Right ventricle myocardium inferior (tissue), 1 donor: Measurements from ENCODE around the gene DACH1. TPM values are rescaled to one million over a fixed set of nuclear protein-coding genes. Genes with fewer than 3 reads are reported as not detected.
A peak's percentile ranks its signal among the peaks of the same experiment; 100 is the strongest.
"Not testable (repeated sequence)": the region's sequence is repeated elsewhere in the genome, so short reads cannot be mapped to it uniquely, and the experiment has no call there.

Experiments used
- ATAC-seq: fragments of 200-7000 bp; cut with Tn5 transposase; one replicate; pipeline ENCODE4 v1.9.1; 2020; ENCODE audit warnings: mild to moderate bottlenecking, moderate library complexity
- DNase-seq: peaks from one replicate; pipeline ENCODE4 v3.0.0; 2021; ENCODE audit errors: missing footprints
- intact Hi-C: fragments of 100-400 bp; cut with DNase I; formaldehyde crosslinking; loops from one replicate; pipeline ENCODE4 v1.11.0; 2022
- long read RNA-seq: library from polyadenylated mRNA; unstranded; transcript quantifications from one replicate; pipeline ENCODE4 v2.0.0, GENCODE V29; 2021
- total RNA-seq: library from RNA; stranded (reverse); fragmentation: NEBNext Ultra II Directional; extraction: Animal tissue kit (Norgen Biotek cat#: 25700); gene quantifications from one replicate; pipeline ENCODE4 v1.2.1, GENCODE V29; 2021
- donor health status: DM: no; HTN: yes; CAD: no; lungs with severe emphysema.

DACH1 gene
- total RNA-seq, result 4.7 TPM
- long read RNA-seq, partial matches to known transcripts, result 0 of 1 reads
- long read RNA-seq, other reads (novel, unspliced or antisense), result 0 of 1 reads

DNA sequence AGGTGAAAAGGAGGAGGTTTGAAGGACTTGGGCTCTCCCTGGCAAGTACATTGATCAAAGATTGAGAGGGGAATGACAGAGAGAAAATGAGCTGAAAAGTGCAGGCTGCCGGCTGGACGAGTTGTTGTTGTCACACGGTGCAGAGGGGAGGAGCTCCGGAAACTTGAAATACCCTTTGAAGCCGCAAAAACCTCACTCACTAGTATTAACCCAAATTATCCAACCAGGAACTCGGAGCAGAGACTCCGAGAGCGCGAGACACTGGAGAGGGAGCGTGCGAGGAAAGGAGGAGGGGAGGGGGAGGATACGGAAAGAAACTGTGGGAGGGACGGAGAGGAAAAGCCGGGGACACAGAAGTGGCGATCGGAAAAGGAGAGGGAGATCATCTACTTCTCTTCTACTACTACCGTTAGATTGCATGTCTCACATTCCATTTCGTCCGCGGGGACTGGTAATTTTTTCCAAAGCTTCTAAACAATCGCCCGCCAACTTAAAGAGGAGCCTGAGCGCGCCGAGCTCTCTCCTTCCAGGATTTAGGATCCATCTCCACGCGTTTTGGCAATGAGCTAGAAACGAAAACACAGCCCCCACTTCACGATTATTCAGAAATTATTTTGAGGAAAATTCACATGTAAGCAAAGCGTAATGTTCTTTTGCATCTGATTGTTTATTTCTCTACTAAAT is at the start of gene DACH1:
Gene DACH1, minus strand, starts transcription at position 74 of the 684 bp plus-strand sequence.
- DNase-seq (peak; percentile 74), ATAC-seq (peak; percentile 80)
- intact Hi-C loops, result loop anchor here (2.0 to 10.0 kb wide), 4 partner anchors 152 to 402 kb away; no protein-coding TSS in a partner anchor

DNA sequence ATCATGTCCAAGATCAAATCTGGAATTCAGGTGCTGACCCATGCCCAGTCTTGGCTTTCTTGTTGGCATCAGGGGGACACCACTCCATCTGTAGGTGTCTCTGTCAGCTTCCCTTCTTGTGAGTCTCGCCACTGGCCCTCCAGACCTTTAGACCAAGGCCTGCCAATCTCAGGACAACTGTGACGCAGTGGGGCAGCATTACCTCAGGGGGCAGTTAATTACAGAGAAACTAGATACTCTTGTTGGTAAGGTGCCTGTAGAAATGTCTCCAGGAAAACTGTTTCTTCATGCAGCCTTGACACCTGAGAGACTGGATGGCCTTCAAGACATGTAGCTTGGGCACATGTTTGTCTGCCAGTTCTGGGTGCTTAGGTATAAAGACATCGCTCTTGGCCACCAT is 46.7 kb upstream of the DACH1 start:
- intact Hi-C loops, result no loop called here
- ATAC-seq (no peak), DNase-seq (no peak)

DNA sequence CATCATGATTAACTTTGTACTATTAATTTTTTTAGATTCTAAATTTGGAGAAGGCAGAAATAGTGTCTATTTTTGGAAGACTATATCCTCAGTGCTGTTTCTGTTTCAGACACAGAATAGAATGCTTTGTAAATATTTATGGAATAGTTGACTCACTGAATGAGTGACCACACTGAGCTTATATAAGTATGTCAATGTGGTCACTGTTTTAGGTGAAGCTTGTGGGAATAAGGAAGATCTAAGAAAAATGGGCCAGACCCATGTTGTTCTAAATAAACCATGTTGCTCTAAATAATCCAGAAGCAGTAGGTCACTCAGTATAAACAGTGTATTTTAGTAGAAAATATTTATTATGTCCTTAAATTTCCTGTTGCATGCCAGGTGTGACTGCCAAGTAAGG is 45.5 kb upstream of the DACH1 start:
- intact Hi-C loops, result no loop called here
- DNase-seq (no peak), ATAC-seq (no peak)

DNA sequence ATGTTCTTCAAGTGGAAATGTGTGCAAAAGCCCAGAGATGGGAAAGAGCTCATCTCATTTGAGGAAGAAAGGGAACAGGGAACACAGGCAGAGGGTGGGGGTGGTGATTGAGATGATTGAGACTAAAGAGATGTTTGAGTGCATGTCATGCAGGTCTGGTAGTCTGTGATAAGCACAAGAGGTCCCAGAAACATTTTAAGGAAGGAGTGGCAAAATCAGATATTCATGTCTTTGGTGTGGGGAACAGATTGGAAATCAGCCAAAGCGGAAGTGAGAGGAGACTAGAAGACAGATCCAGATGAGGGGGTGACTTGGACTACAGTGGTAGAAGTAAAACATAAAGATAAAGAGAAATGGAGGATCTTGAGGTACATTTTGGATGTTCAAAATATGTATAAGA is 39.4 kb upstream of the DACH1 start:
- no peak for DNase-seq
- no peak for ATAC-seq
- intact Hi-C loops, result no loop called here

DNA sequence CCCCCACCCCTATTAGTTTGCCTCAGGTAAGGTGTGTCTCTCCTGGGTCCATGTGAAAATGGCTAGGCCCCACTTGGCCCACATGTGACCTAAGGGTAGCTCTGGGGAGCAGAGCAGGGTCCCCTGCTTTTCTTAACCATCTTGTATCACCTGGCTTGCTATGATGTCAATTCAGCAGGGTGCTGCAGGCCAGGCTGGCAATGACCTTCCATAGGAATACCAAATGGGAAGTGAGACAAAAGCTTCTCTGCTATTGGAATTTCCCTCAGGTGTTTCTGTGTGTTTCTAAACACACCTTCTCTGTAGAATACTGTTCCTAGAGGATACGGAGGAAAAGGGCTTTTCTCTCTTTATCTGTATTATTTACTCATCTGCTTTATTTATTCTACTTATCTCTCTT is 35.7 kb upstream of the DACH1 start:
- intact Hi-C loops, result no loop called here
- ATAC-seq (no peak), DNase-seq (no peak)

DNA sequence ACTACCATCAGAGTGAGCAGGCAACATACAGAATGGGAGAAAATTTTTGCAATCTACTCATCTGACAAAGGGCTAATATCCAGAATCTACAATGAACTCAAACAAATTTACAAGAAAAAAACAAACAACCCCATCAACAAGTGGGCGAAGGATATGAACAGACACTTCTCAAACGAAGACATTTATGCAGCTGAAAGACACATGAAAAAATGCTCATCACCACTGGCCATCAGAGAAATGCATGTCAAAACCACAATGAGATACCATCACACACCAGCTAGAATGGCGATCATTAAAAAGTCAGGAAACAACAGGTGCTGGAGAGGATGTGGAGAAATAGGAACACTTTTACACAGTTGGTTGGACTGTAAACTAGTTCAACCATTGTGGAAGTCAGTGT is 26.5 kb upstream of the DACH1 start:
- ATAC-seq, intact Hi-C loops: not testable (repeated sequence)

DNA sequence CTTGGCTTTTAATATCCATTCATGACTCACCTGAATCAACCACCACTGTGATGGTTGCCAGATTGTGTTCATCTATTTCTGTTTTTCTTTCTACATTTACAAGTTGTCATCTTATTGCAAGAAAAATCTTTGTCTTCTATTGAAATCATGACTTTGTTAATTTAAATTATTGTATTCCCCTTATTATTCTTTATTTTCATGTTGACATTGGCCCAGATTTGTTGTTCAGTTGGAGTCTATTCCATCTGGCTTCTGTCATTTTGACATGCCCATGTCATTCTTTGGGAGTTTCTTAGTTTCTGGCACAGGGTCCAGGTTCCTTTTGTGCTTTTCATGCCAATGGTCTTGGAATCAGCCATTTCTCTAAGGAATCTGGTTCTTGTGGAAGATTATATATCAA is 19.9 kb upstream of the DACH1 start:
- no peak for DNase-seq
- intact Hi-C loops, result no loop called here
- no peak for ATAC-seq

More for the DNA sequence above, 26.5 kb upstream of the DACH1 start:
- not testable (repeated sequence) for DNase-seq

DNA sequence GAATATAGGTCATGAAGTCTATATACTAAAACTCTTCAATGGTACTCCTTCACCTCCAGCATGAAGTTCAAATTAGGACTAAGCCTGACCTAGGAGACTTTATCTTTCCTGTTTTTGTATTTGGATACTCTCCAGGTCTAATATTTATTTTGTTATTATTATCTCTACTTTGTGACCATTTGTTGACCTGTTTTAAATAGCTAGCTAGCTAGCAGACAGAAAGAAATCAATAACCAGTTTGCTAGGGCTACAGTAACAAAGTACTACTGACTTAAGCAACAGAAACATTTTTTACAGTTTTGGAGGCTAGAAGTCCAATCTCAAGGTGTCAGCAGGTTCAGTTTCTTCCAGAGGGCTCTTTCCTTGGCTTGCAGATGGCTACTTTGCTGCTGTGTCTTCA is 15.1 kb upstream of the DACH1 start:
- no peak for ATAC-seq
- DNase-seq, result no peak
- intact Hi-C loops, result no loop called here

DNA sequence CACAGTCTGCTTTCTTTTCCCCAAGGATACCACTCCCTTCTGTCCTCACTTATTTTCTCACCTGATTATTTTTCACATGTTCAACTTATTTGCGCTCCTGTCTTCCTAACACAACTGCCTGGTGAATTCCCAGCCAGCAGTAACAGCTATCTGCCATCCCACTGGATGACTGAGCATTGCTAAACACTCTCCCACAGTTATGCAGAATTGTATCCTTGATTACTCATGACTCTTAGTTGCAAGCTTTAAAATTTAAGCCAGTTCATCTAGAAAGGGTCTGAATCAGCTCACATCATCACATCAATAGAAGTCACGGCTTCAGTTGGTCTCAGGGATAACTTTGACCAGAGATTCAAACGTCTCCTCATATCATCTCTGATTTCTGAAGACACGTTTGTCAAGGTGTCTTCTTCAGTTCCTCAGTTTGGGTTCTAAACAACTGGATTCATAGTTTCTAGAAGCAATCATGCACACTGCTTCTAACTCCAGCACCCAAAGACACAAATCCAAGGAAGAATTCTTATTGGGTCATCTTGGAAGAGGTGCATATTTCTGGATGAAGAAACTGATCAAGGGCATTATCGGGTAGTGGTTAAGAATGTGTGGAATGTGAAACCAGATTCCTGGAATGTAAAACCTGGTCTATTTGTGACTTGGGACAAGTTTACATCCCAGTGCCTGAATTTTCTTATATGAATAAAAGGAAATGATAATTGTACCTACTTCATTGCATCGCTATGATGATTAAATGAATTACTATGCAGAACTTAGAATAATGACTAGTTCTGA is 13.9 kb upstream of the DACH1 start:
- intact Hi-C loops, result no loop called here
- ATAC-seq (no peak), DNase-seq (no peak)

DNA sequence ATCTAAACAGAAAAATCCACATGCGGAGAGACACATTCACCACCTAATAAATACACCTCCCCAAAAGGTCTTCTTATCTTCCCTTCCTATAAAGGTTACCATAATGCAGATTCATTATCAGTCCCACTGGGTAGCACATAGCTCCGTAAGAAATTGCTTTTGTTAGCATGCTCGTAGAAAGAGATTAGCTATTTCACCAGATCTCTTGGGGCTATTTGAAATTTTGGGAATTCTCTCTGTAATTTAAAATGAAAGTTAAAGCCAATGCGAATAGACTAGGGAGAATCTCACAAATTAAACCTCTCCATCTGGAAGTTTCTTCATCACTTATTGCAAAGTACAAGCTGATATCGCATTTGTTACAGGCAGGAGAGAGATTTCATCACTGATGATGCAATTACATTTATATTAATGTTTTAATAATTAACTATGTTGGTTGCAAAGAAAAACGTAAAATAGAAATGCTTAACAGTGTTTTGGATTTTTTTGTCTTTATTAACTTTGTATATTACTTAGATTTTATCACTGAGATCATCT is 12.9 kb upstream of the DACH1 start:
- no peak for DNase-seq
- intact Hi-C loops, result loop anchor here (5.0 kb wide), 1 partner anchor 638 kb away; no protein-coding TSS in a partner anchor
- no peak for ATAC-seq

DNA sequence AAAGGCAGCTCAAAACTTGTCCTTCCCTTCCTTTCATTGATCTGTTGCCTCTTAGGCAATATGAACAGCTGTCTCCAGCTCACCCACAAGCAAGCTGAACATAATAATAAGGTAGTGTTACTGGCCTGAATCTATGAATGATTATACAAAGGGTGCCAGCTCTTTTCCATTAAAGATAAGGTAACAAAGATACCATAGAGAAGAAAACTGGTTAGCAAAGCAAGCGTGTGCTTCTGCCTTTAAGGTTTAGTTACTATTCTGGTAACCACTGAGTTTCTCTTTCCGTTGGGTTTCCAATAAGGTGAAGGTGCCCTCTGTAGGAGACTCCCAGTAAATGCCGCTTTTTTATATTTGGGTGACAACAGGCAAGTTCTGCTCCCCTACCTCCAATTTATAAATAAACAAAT is 12.1 kb upstream of the DACH1 start:
- DNase-seq (no peak), ATAC-seq (peak; percentile 63)
- intact Hi-C loops, result loop anchor here (5.0 kb wide), 1 partner anchor 637 kb away; no protein-coding TSS in a partner anchor

DNA sequence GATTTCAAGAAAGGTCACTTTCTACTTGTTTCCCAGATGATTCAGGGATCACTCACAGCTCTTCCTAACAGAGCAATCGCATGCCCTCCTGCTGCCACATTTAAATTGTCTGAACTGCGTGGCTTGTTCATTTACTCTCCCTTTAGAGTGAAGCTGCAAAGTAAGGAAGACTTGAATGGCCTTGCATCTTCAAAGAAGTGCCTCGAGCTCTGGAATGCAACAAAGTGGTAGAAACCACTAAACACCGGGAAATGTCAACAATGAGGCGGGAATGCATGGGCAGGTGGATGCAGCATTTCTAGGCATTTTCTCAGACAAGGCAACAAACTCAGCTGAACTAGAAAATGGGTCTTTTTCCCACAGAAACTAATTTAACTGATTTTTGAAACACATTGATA is 10.3 kb upstream of the DACH1 start:
- no peak for DNase-seq
- ATAC-seq, result no peak
- intact Hi-C loops, result loop anchor here (5.0 kb wide), 1 partner anchor 635 kb away; no protein-coding TSS in a partner anchor

DNA sequence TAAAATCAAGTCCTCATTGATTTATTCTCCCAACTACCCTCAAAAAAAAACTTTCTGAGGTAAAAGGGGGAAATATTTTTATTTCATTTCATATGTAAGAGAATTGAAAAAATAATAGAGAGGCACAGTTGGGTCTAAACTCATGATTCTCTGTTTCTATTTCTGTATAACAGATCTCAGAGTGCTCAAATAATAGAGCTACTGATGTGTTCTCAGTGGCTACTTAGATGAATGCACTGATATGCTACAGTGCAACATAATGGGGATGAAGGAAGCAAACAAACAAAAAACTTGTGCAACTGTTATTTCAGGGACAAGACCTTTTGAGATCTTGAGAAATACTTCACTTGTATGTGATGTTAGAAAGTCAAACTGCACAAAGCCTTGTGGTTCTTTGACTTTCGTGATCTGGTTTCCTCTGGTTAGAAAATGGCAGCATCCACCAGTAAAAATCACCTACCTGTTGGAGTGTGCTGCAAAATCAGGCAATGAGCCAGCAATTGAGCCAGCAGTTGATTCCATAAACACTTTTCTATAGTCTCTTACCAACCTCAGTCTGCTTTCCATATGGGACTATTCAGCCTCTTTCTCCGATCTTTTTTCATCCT is 9.7 kb upstream of the DACH1 start:
- DNase-seq, result no peak
- intact Hi-C loops, result loop anchor here (5.0 kb wide), 1 partner anchor 634 kb away; no protein-coding TSS in a partner anchor
- no peak for ATAC-seq

DNA sequence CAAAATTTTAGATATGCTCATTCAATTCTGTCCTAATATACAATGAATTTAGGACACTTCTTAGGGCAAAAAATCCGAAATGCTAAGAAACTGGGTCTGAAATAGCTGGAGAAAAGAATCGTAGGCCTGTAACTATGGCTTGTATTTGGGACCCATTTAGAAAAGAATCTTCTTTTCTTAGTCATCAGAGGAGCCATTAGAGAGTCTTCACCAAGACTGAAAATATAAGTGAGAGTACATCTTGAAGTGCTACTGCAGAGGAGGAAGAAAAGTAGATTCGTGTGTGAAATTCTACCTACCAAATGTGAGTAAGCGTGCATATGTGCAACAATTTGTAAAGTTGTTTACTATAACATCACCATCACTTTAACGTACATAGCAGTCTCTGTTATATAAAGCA is 8.8 kb upstream of the DACH1 start:
- ATAC-seq (no peak), DNase-seq (no peak)
- intact Hi-C loops, result loop anchor here (5.0 kb wide), 1 partner anchor 634 kb away; no protein-coding TSS in a partner anchor

DNA sequence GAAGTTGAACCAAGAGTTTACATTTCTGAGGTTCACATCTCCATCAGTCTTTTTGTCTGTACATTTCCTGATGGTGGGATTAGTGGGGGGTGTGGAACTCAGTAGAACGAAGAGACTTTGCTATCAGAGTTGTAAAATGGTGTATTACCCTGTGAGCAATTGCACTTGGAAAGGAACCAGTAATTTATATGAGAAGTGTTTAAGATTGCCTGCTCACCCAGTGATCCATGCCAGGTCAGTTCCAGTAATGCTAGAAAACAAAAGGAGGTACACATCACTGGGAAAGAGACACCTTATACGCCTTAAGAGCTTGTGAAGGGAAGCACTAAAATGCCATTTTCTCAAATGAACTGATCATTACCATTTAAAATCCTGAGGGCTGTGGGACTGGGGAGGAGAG is 7.5 kb upstream of the DACH1 start:
- ATAC-seq (no peak), DNase-seq (no peak)
- intact Hi-C loops, result no loop called here

DNA sequence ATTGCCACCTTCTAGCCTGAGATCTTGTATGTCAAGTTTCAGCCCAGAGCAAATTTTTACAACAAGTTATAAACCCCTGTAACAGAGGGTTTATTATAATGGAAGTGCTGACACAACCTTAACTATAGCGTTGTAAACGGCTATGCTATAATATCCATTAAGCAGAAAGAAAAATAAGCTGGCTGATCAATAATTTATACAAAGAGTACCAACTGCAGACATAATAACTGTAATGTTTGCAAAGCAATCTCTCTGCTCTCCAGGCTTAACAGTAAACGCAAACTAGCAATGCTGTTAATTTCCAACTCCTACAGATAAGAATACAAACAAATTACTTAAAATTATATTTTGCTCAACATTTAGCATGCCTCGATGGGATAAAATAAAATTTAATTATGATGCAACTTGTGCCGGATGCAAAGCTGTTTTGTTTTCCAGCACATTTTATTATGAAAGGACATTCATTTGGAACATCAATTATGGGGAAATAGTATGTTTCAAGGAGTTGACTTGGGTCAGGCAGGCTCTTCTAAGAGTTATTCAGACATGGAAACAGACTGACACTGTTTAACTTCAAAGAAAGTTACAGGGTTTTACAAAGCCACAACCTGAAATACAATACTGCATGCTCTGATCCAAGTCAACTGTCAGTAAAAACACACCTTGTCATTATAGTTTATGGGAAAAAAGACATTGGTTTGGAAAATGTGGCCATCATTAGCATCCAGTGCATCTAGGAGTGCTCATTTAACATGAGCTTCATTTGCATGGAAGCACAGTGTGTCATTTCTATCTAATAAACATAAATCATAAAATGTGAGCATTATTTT is 6.6 kb upstream of the DACH1 start:
- DNase-seq (no peak), ATAC-seq (no peak)
- intact Hi-C loops, result no loop called here

DNA sequence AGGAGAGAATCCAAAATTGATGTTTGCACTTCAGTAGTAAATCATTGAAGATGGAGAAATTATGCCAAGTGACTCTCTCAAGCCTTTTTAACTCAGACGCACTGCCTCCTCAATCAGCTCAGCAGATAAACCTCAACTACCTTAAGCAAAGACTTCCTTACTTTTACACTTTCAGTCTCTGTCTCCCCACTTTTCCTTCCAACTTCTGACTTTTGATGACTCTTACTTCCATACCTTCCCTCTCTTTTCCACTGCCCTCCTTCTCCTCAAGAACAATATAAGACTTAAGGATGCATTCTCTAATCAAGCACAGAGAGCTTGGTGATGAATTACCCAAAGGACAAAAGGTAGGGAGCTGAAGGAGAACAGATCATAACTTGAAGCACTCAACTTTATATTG is 4.8 kb upstream of the DACH1 start:
- DNase-seq, result no peak
- ATAC-seq, result no peak
- intact Hi-C loops, result no loop called here

DNA sequence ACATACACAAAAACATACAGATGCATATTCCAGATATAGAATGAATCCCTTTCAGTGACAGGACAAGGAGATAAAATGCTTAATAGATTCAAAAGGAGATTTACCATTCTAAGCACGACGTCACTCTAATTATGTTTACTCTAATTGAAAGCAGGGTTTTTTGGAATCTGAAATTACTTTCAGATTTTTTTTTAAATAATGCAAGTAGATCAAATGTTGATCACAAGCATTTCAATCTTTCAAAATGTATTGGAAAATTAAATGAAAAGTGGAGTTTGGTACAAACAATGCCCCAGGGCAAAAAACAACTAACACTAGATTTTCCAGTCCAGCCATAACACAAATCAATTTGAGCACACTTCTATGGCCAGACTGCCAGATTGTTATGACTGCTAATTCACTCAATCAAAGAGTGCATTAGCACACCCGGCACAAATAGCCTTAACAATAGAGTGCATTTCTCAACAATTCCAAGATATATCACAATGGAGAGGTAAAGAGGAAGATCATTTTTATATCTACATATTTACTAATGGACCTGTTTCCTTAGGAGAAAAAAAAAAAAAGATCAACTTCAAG is 4.3 kb upstream of the DACH1 start:
- DNase-seq (no peak), ATAC-seq (no peak)
- intact Hi-C loops, result no loop called here
